GM06990 (cell line): Measurements from ENCODE around the gene KIF5C.
A peak's percentile ranks its signal among the peaks of the same experiment; 100 is the strongest.

Experiments
- DNase-seq: peaks from one replicate; pipeline ENCODE4 v3.0.0-alpha.2; 2011; ENCODE audit not compliant: insufficient read length; ENCODE audit errors: extremely low read depth
- H3K27me3 ChIP-seq: replicated peaks from 2 replicates; pipeline ENCODE4 v1.6.0; 2011; ENCODE audit warnings: low read length; ENCODE audit not compliant: control insufficient read depth, insufficient read depth
- H3K36me3 ChIP-seq: 2 replicates; pipeline ENCODE4 v1.5.1; 2011; ENCODE audit warnings: low read length; ENCODE audit not compliant: control insufficient read depth, insufficient read depth
- H3K4me3 ChIP-seq: replicated peaks from 2 replicates; pipeline ENCODE4 v1.5.1; 2011; ENCODE audit warnings: low read depth, mild to moderate bottlenecking, control low read depth, low read length
- CTCF ChIP-seq: IDR thresholded peaks from 2 replicates; pipeline ENCODE4 v1.5.1; 2011; ENCODE audit warnings: low read length, control low read depth, mild to moderate bottlenecking, inconsistent platforms; ENCODE audit not compliant: insufficient read depth, poor library complexity, severe bottlenecking

KIF5C gene

GRCh38 chr2:148866091-148866490, 8.9 kb upstream of the KIF5C start:
- no peak for TF ChIP-seq CTCF
- H3K36me3 ChIP-seq, result no peaks in the 10 kb centered on the region
- H3K4me3 ChIP-seq, result no peak overlapping the region
- no peak for DNase-seq
- H3K27me3 ChIP-seq, result no peaks in the 10 kb centered on the region

DNA sequence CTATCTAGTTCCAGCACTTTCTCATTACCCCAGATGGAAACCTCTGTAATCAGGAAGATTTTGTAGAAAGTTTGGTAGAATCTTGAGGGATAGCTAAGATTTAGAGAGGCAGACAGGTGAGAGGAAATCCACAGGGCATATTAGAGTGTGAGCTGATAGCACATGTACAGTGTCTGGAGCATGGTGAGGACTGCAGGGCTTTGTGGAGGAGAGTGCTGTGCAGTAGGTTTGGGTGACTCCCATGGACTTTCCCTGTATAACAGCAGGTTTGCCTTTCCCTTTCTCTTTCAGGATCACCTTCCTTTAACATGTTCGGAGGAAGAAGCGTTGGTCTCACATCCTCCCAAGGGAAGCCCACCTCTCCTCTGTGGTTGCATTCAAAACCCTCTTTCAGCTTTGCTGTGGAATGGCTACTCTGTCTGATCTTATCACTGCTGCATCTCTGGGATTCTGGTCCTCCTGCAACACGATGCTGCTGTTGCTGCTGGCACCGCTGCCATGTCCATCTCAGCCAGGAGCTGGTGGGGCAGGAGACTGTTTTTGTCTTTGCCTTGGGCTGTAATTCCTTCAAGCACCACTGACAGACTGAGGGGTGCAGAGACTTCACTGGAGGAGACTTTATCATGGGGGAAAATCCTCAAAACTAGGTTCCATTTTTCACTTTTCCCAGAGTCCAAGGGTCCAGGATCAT, 7.8 kb upstream of the KIF5C start:
- Histone ChIP-seq H3K4me3 (no peak overlapping the region), H3K36me3 (no peaks in the 10 kb centered on the region), H3K27me3 (no peaks in the 10 kb centered on the region)
- DNase-seq, result no peak
- TF ChIP-seq CTCF, result no peak

GRCh38 chr2:148875387-148876051, 492 bp downstream of the KIF5C start:
- H3K27me3 ChIP-seq, result peaks cover 3% of the 10 kb centered on the region
- H3K36me3 ChIP-seq, result no peaks in the 10 kb centered on the region
- TF ChIP-seq CTCF, result no peak
- H3K4me3 ChIP-seq, result peak overlapping the region; percentile 49
- DNase-seq, result peak; percentile 24

GRCh38 chr2:148876202-148876594, 1.2 kb downstream of the KIF5C start:
- peak; percentile 20 for DNase-seq
- no peak for TF ChIP-seq CTCF
- H3K27me3 ChIP-seq, result peaks cover 3% of the 10 kb centered on the region
- no peak overlapping the region; the same call in 1 of the 2 replicates for H3K4me3 ChIP-seq
- no peaks in the 10 kb centered on the region for H3K36me3 ChIP-seq

DNA sequence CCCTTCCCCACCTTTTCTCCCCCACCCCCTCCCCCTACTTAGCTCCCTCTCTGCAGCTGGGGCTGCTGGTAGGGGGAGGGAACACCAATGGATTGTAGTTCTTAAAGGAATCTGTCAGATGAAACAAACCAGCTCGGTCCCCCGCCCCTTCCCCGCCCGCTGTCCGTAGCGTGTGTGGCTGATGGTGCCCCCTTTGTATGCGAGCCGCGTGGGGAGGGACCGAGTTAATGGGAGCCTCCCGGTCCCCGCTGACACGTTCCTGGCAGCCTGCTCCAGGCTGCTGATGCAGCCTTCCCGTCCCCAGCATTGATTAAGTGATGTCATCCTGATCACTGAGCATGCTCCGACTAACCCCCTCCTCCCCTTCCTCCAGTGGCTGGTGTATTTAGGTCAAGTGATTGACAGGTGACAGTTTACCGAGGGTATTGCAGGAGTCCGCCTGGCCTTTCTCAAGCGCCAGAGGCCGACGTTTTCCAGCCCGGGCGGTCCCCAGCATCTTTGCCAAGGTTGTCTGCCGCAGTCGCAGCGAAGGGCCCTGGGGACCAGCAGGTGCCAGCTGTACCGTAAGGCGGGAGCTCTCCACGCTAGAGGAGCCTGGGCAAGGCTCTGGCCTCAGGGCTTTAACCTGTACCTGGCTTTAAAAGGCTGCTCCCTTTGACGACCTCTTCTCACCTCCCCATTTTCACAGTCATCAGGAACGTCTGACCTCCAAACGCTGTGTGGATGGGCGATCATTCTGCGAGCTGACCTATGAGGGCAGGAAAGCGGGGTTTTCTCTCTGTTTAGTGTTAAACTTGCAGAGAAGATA, 1.8 kb downstream of the KIF5C start:
- TF ChIP-seq CTCF, result no peak
- Histone ChIP-seq H3K27me3 (peaks cover 3% of the 10 kb centered on the region), H3K4me3 (no peak overlapping the region; the same call in 1 of the 2 replicates), H3K36me3 (no peaks in the 10 kb centered on the region)
- DNase-seq, result peak; percentile 22
